ENCODE data around the gene SP5. TPM values are rescaled to one million over a fixed set of nuclear protein-coding genes. Genes with fewer than 3 reads are reported as not detected.

The SP5 gene
- polyA plus RNA-seq, 1 of the 3 experiments (the other 2 are of a cell fraction) = not detected

- ChIA-PET POLR2A (no interaction called here), CTCF (interaction anchor here (0.6 kb wide), 1 partner anchor 45 kb away, joined by 3 read pairs; no protein-coding TSS in a partner anchor)
- Histone ChIP-seq H3F3A (replicated peaks; ENCODE audit: insufficient read depth) (no peaks in the 10 kb centered on the region), H3K9me2 (no peaks in the 10 kb centered on the region), H3K4me3 (ENCODE audit: low read depth in 2 of 2, low read length in 1 of 2) (no peak overlapping the region), H3K27me3 (ENCODE audit: insufficient read depth) (no peaks in the 10 kb centered on the region; the same call in 1 of the 2 replicates), H3K4me2 (no peak overlapping the region), H3K4me1 (ENCODE audit: control insufficient read depth in 1 of 2, insufficient read depth in 2 of 2, low read depth in 1 of 2, low read length in 1 of 2) (no peaks in the 10 kb centered on the region), H3K9me3 (no peaks in the 10 kb centered on the region), H4K20me1 (ENCODE audit: insufficient read depth) (no peaks in the 10 kb centered on the region), H2AFZ (ENCODE audit: low read depth) (no peak overlapping the region), H3K36me3 (replicated peaks in 1 of 2; ENCODE audit: control insufficient read depth in 1 of 2, insufficient read depth in 2 of 2, low read length in 1 of 2) (no peaks in the 10 kb centered on the region), H3K27ac (ENCODE audit: low read depth in 2 of 2, low read length in 1 of 2) (no peak overlapping the region), H3K79me2 (ENCODE audit: insufficient read depth) (no peaks in the 10 kb centered on the region), H3K9ac (no peak overlapping the region)
- TF ChIP-seq YY1 (IDR thresholded peaks at IDR 0.05; ENCODE audit: low read depth) (no peak), SIN3A (IDR thresholded peaks at IDR 0.05; ENCODE audit: borderline replicate concordance, low read depth, low read length) (no peak), MEF2A (IDR thresholded peaks at IDR 0.05; ENCODE audit: borderline replicate concordance, low read depth) (no peak), TEAD4 (IDR thresholded peaks at IDR 0.05; ENCODE audit: borderline replicate concordance, insufficient read depth) (no peak), PBX3 (IDR thresholded peaks at IDR 0.05) (no peak), ELF1 (IDR thresholded peaks at IDR 0.05) (no peak), POLR2AphosphoS5 (IDR thresholded peaks at IDR 0.05; ENCODE audit: low read depth, low read length) (no peak), GATA2 (CRISPR knock-in tag; IDR thresholded peaks at IDR 0.05) (no peak), SMC3 (IDR thresholded peaks at IDR 0.05; ENCODE audit: low read depth, low read length) (no peak), RCOR1 (IDR thresholded peaks at IDR 0.05; ENCODE audit: low read length) (no peak)
- DNase-seq = no peak
These were observed 46.4 kb downstream of the SP5 start for GRCh38 chr2:170761572-170761971.

- POLR2A ChIA-PET = no interaction called here
- Histone ChIP-seq H4K20me1 (ENCODE audit: insufficient read depth) (no peaks in the 10 kb centered on the region), H3K9me3 (no peaks in the 10 kb centered on the region), H3K4me3 (ENCODE audit: low read depth in 2 of 2, low read length in 1 of 2) (no peak overlapping the region), H3F3A (replicated peaks; ENCODE audit: insufficient read depth) (no peaks in the 10 kb centered on the region), H3K9me2 (no peaks in the 10 kb centered on the region), H3K4me1 (ENCODE audit: control insufficient read depth in 1 of 2, insufficient read depth in 2 of 2, low read depth in 1 of 2, low read length in 1 of 2) (no peaks in the 10 kb centered on the region), H3K36me3 (replicated peaks in 1 of 2; ENCODE audit: control insufficient read depth in 1 of 2, insufficient read depth in 2 of 2, low read length in 1 of 2) (no peaks in the 10 kb centered on the region), H3K9ac (no peak overlapping the region), H3K79me2 (ENCODE audit: insufficient read depth) (no peaks in the 10 kb centered on the region), H2AFZ (ENCODE audit: low read depth) (no peak overlapping the region), H3K4me2 (no peak overlapping the region), H3K27ac (ENCODE audit: low read depth in 2 of 2, low read length in 1 of 2) (no peak overlapping the region), H3K27me3 (ENCODE audit: insufficient read depth) (0 out of 2 replicates have a peak, but pooled peaks cover under 1% of the 10 kb centered on the region)
- TF ChIP-seq TAF1 (IDR thresholded peaks at IDR 0.05; ENCODE audit: borderline replicate concordance, low read depth, low read length) = no peak
- CTCF ChIA-PET = interaction anchor here (0.6 kb wide), 1 partner anchor 23 kb away, joined by 4 read pairs; no protein-coding TSS in a partner anchor
- WGBS (ENCODE audit: low lambda C conversion rate) = 28% methylated on average over 7 of the region's 7 CpGs
- DNase-seq = no peak
These were observed 47.6 kb downstream of the SP5 start for GRCh38 chr2:170762760-170763159.

- Histone ChIP-seq H3K4me1 (ENCODE audit: control insufficient read depth in 1 of 2, insufficient read depth in 2 of 2, low read depth in 1 of 2, low read length in 1 of 2) (no peaks in the 10 kb centered on the region), H3K4me2 (no peak overlapping the region), H3K79me2 (ENCODE audit: insufficient read depth) (no peaks in the 10 kb centered on the region), H3F3A (replicated peaks; ENCODE audit: insufficient read depth) (no peaks in the 10 kb centered on the region), H3K27ac (ENCODE audit: low read depth in 2 of 2, low read length in 1 of 2) (no peak overlapping the region), H3K9ac (no peak overlapping the region), H3K9me3 (no peaks in the 10 kb centered on the region), H4K20me1 (ENCODE audit: insufficient read depth) (no peaks in the 10 kb centered on the region), H3K9me2 (no peaks in the 10 kb centered on the region), H3K27me3 (ENCODE audit: insufficient read depth) (0 out of 2 replicates have a peak, but pooled peaks cover 6% of the 10 kb centered on the region), H2AFZ (ENCODE audit: low read depth) (no peak overlapping the region), H3K4me3 (ENCODE audit: low read depth in 2 of 2, low read length in 1 of 2) (no peak overlapping the region), H3K36me3 (replicated peaks in 1 of 2; ENCODE audit: control insufficient read depth in 1 of 2, insufficient read depth in 2 of 2, low read length in 1 of 2) (no peaks in the 10 kb centered on the region)
- no peak for DNase-seq
- 40% methylated on average over 4 of the region's 4 CpGs for WGBS (ENCODE audit: low lambda C conversion rate)
- CTCF ChIA-PET = interaction anchor here (0.6 to 1.5 kb wide), 3 partner anchors 22 to 527 kb away, joined by 4 to 6 read pairs (median 5); partner anchors contain the start of gene GAD1
- TF ChIP-seq CHD2 (IDR thresholded peaks at IDR 0.05; ENCODE audit: low read length, partially characterized antibody) (no peak), SMC3 (IDR thresholded peaks at IDR 0.05; ENCODE audit: low read depth, low read length) (no peak), RCOR1 (IDR thresholded peaks at IDR 0.05; ENCODE audit: low read length) (no peak), RXRA (IDR thresholded peaks at IDR 0.05; ENCODE audit: borderline replicate concordance, low read depth) (no peak), TAF1 (IDR thresholded peaks at IDR 0.05; ENCODE audit: borderline replicate concordance, low read depth, low read length) (no peak), TCF12 (IDR thresholded peaks at IDR 0.05) (no peak), PBX3 (IDR thresholded peaks at IDR 0.05) (no peak), USF1 (IDR thresholded peaks at IDR 0.05; ENCODE audit: borderline replicate concordance, low read depth) (no peak), GATA2 (CRISPR knock-in tag; IDR thresholded peaks at IDR 0.05) (no peak), CTCF (IDR thresholded peaks at IDR 0.05) (no peak), FOSL2 (IDR thresholded peaks at IDR 0.05; ENCODE audit: borderline replicate concordance, low read depth) (no peak), SIN3A (IDR thresholded peaks at IDR 0.05; ENCODE audit: borderline replicate concordance, low read depth, low read length) (no peak), NRF1 (IDR thresholded peaks at IDR 0.05; ENCODE audit: low read depth, low read length) (no peak), TEAD4 (IDR thresholded peaks at IDR 0.05; ENCODE audit: borderline replicate concordance, insufficient read depth) (no peak)
- POLR2A ChIA-PET = no interaction called here
These were observed 48.1 kb downstream of the SP5 start for GRCh38 chr2:170763232-170763631.

All from SK-N-SH (cell line).